Panc1 (cell line): ENCODE data around the gene SERPINF2. TPM values are rescaled to one million over a fixed set of nuclear protein-coding genes. Genes with fewer than 3 reads are reported as not detected.

Experiments used
- ATAC-seq: fragments of 200-7000 bp; cut with Tn5 transposase; 2 replicates; pipeline ENCODE4 v1.9.1; 2020; ENCODE audit warnings: mild to moderate bottlenecking, moderate library complexity
- BruUV-seq: library from RNA; stranded (reverse); fragments of 400-500 nt; replicated peaks from 2 replicates; lab custom pipeline; 2021; lab: Mats Ljungman, UMichigan
- CTCF ChIA-PET: fragments of 300-600 bp; sonication (Branson Sonifier 250); formaldehyde crosslinking; loops from one replicate; lab custom pipeline; 2022; ENCODE audit warnings: antibody characterized with exemption; lab: Charles Lee
- POLR2A ChIA-PET: fragments of 300-600 bp; sonication (Branson Sonifier 250); formaldehyde crosslinking; loops from one replicate; lab custom pipeline; 2022; ENCODE audit warnings: antibody characterized with exemption; lab: Charles Lee
- DNase-seq: peaks from one replicate; pipeline ENCODE4 v3.0.0-alpha.2; 2010; ENCODE audit warnings: low read depth, low spot score
- H3K27ac ChIP-seq: 2 replicates; pipeline ENCODE4 v1.5.1; 2011; ENCODE audit warnings: mild to moderate bottlenecking, low read length, inconsistent platforms
- H3K27me3 ChIP-seq: fragments of 200-500 bp; sonication (Bioruptor generic); 2 replicates; pipeline ENCODE4 v1.6.0; 2014; ENCODE audit warnings: low read length, inconsistent platforms; ENCODE audit not compliant: control insufficient read depth, insufficient read depth
- H3K36me3 ChIP-seq: fragments of 200-500 bp; sonication (Bioruptor generic); 2 replicates; pipeline ENCODE4 v1.5.1; 2014; ENCODE audit warnings: inconsistent platforms, mild to moderate bottlenecking, low read length, moderate library complexity; ENCODE audit not compliant: control insufficient read depth, insufficient read depth
- H3K4me1 ChIP-seq: 2 replicates; pipeline ENCODE4 v1.5.1; 2011; ENCODE audit warnings: inconsistent platforms, mild to moderate bottlenecking, low read length, moderate library complexity; ENCODE audit not compliant: control insufficient read depth, insufficient read depth
- H3K4me3 ChIP-seq, 2 experiments: 2 replicates each; pipeline ENCODE4 v1.5.1; 2011 to 2012; ENCODE audit warnings: low read depth in 2 of 2, low read length in 2 of 2, mild to moderate bottlenecking in 2 of 2, inconsistent platforms in 1 of 2, moderate library complexity in 1 of 2
- H3K9me3 ChIP-seq: fragments of 200-500 bp; sonication (Bioruptor generic); 2 replicates; pipeline ENCODE4 v1.5.1; 2014; ENCODE audit warnings: low read depth, mild to moderate bottlenecking, inconsistent platforms, low read length, moderate library complexity; ENCODE audit not compliant: control insufficient read depth, insufficient read depth
- CTCF ChIP-seq: fragments of 450-650 bp; IDR thresholded peaks from 2 replicates; pipeline ENCODE4 v1.5.1; 2017; ENCODE audit warnings: mild to moderate bottlenecking
- POLR2AphosphoS5 ChIP-seq: IDR thresholded peaks from 2 replicates; pipeline ENCODE4 v1.6.1; 2012; ENCODE audit warnings: mild to moderate bottlenecking, low read depth, low read length, moderate library complexity
- REST ChIP-seq, 2 experiments: IDR thresholded peaks; 2 replicates each; pipeline ENCODE4 v1.6.1; 2011 to 2012; ENCODE audit warnings: low read depth in 2 of 2, control low read depth in 1 of 2, low read length in 1 of 2, mild to moderate bottlenecking in 1 of 2, moderate library complexity in 1 of 2; ENCODE audit not compliant: insufficient read depth in 1 of 2
- SIN3A ChIP-seq: IDR thresholded peaks from 2 replicates; pipeline ENCODE4 v1.6.1; 2012; ENCODE audit warnings: low read depth, mild to moderate bottlenecking, low read length, moderate library complexity, borderline replicate concordance; ENCODE audit not compliant: insufficient read depth
- TCF7L2 ChIP-seq: IDR thresholded peaks from 2 replicates; pipeline ENCODE4 v1.6.1; 2011; ENCODE audit warnings: mild to moderate bottlenecking, low read depth, low read length, inconsistent platforms
- in situ Hi-C: cut with HindIII; loops from 2 replicates; pipeline ENCODE4 v1.10.0; 2016; ENCODE audit warnings: low sequenced_read_pairs, low pct_unique_long_range_greater_than_20kb
- intact Hi-C: fragments of 100-400 bp; cut with micrococcal nuclease; formaldehyde crosslinking; loops from one replicate; pipeline ENCODE4 v1.10.0; 2022; ENCODE audit not compliant: unreplicated experiment
- total RNA-seq: library from RNA; stranded (reverse); gene quantifications from one replicate; pipeline ENCODE4 v1.2.1, GENCODE V29; 2021; ENCODE audit not compliant: unreplicated experiment

The SERPINF2 gene
- total RNA-seq, 1 experiment from 2014 or later, result 0.77 TPM

GRCh38 chr17:1727876-1728630 lies 14.6 kb upstream of the SERPINF2 start:
- ChIA-PET POLR2A (no interaction called here), CTCF (no interaction called here)
- no peak overlapping the region for H3K27ac ChIP-seq
- TF ChIP-seq SIN3A (no peak), POLR2AphosphoS5 (no peak), TCF7L2 (no peak), REST (IDR thresholded peaks at IDR 0.05; ENCODE audit: insufficient read depth in 1 of 2, low read depth in 2 of 2, low read length in 1 of 2) (no peak), CTCF (no peak)
- H3K4me1 ChIP-seq, result peaks cover 3% of the 10 kb centered on the region; the same call in 1 of the 2 replicates
- in situ Hi-C loops (no loop called here), intact Hi-C loops (no loop called here)
- H3K27me3 ChIP-seq, result no peaks in the 10 kb centered on the region
- H3K36me3 ChIP-seq, result no peaks in the 10 kb centered on the region
- DNase-seq, result no peak
- H3K9me3 ChIP-seq, result no peaks in the 10 kb centered on the region
- H3K4me3 ChIP-seq, result no peak overlapping the region
- ATAC-seq, result no peak
- BruUV-seq, result no TSS peak

- POLR2A ChIA-PET, result no interaction called here
- Histone ChIP-seq H3K36me3 (no peaks in the 10 kb centered on the region), H3K27me3 (no peaks in the 10 kb centered on the region), H3K9me3 (no peaks in the 10 kb centered on the region), H3K4me1 (peaks cover 3% of the 10 kb centered on the region; the same call in 1 of the 2 replicates), H3K4me3 (no peak overlapping the region), H3K27ac (no peak overlapping the region)
- no TSS peak for BruUV-seq
- ATAC-seq, result 0 out of 2 replicates have a peak, but pooled peaks have one; percentile 7
- TF ChIP-seq POLR2AphosphoS5 (no peak), CTCF (no peak), TCF7L2 (no peak)
- in situ Hi-C loops, result no loop called here
- CTCF ChIA-PET, result no interaction called here
- intact Hi-C loops, result no loop called here
- no peak for DNase-seq
Measured at GRCh38 chr17:1729966-1730325, 12.7 kb upstream of the SERPINF2 start.
